ENCODE measurements around the gene SCAMP5. TPM values are rescaled to one million over a fixed set of nuclear protein-coding genes. Genes with fewer than 3 reads are reported as not detected.

SCAMP5 gene
- total RNA-seq, 1 experiment from 2014 or later, result 6.2 TPM

DNA sequence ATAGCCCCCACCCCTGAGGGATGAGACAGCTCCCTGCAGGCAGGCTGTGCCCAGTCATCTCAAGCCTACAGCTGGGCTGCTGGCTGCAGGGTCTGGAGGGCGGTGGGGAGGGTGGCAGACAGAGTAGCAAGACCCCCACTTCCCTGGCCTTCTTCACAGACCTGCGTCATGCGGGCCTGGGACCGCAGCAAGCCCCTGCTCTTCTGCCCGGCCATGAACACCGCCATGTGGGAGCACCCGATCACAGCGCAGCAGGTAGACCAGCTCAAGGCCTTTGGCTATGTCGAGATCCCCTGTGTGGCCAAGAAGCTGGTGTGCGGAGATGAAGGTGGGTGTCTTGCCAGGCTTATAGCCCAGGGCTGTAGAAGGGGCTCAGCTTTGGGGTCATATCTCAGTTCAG lies 53.0 kb downstream of the SCAMP5 start (continued):
- TF ChIP-seq POLR2AphosphoS5 (IDR thresholded peaks at IDR 0.05; ENCODE audit: low read depth, low read length) (no peak), RAD21 (IDR thresholded peaks at IDR 0.05; ENCODE audit: low read depth) (no peak), CEBPB (IDR thresholded peaks at IDR 0.05; ENCODE audit: low read depth) (no peak), SIN3A (IDR thresholded peaks at IDR 0.05; ENCODE audit: low read depth) (no peak), ZNF274 (IDR thresholded peaks at IDR 0.05; ENCODE audit: low read depth, low read length) (no peak), FOSL1 (IDR thresholded peaks at IDR 0.05; ENCODE audit: low read depth) (no peak), JUND (IDR thresholded peaks at IDR 0.05) (no peak), ELF1 (IDR thresholded peaks at IDR 0.05; ENCODE audit: borderline replicate concordance, low read depth) (no peak), EGR1 (IDR thresholded peaks at IDR 0.05; ENCODE audit: low read depth) (no peak), YY1 (IDR thresholded peaks at IDR 0.05; ENCODE audit: extremely low read depth, insufficient replicate concordance, low read depth, low read length) (no peak), SRF (IDR thresholded peaks at IDR 0.05; ENCODE audit: low read depth) (no peak)
- TF ChIP-seq, protein P1, sequence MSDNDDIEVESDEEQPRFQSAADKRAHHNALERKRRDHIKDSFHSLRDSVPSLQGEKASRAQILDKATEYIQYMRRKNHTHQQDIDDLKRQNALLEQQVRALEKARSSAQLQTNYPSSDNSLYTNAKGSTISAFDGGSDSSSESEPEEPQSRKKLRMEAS (IDR thresholded peaks at IDR 0.05), result no peak
- TF ChIP-seq, protein P2, sequence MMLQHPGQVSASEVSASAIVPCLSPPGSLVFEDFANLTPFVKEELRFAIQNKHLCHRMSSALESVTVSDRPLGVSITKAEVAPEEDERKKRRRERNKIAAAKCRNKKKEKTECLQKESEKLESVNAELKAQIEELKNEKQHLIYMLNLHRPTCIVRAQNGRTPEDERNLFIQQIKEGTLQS (IDR thresholded peaks at IDR 0.05), result no peak

DNA sequence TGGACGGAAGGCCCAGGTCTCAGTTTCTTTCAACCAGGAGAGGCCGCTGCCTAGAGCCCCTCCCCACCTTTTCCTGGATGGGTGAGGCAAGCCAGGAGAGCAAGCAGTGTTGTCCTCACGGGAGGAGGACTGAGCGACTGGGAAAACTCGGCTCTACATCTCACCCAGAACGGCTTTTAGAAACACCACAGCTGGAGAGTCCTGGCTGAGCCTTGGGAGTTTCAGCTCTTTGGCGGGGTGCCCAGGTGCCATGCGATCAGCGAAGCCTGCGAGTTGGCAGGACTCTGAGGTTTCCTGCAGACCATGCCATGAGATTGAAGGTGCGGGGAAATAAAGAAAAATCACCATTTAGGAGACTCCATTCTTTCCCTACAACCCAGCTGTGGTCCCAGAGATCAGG lies 54.0 kb downstream of the SCAMP5 start:
- H3K9me2 ChIP-seq (ENCODE audit: insufficient read depth), result no peaks in the 10 kb centered on the region
- intact Hi-C loops (cut with micrococcal nuclease), result no loop called here
- peaks cover 13 to 15% of the 10 kb centered on the region in 2 experiments; a peak in 3 of 4 replicates for H3K4me1 ChIP-seq (ENCODE audit: control insufficient read depth in 1 of 2, insufficient read depth in 2 of 2, low read length in 2 of 2)
- H3K4me2 ChIP-seq (ENCODE audit: low read length), result no peak overlapping the region
- no peak overlapping the region for H3K9ac ChIP-seq (ENCODE audit: low read length)
- no peaks in the 10 kb centered on the region for H4K20me1 ChIP-seq (ENCODE audit: insufficient read depth)
- ChIA-PET RAD21 (ENCODE audit: low non-redundant PET in 1 of 2, low total read pairs in 2 of 2, uncharacterized antibody in 2 of 2, unreplicated experiment in 2 of 2) (no interaction called here), POLR2A (no interaction called here), CTCF (no interaction called here)
- no TSS peak for BruUV-seq (replicated peaks)
- no peak for DNase-seq (ENCODE audit: low read depth, low spot score)
- no peaks in the 10 kb centered on the region for H3K9me3 ChIP-seq (ENCODE audit: control insufficient read depth in 1 of 2, insufficient read depth in 1 of 2, low read depth in 1 of 2, low read length in 2 of 2)
- no peaks in the 10 kb centered on the region for H3K79me2 ChIP-seq (ENCODE audit: insufficient read depth, low read length)
- no peak overlapping the region for H2AFZ ChIP-seq (ENCODE audit: low read depth, low read length, poor library complexity, severe bottlenecking)
- TF ChIP-seq, protein P3, sequence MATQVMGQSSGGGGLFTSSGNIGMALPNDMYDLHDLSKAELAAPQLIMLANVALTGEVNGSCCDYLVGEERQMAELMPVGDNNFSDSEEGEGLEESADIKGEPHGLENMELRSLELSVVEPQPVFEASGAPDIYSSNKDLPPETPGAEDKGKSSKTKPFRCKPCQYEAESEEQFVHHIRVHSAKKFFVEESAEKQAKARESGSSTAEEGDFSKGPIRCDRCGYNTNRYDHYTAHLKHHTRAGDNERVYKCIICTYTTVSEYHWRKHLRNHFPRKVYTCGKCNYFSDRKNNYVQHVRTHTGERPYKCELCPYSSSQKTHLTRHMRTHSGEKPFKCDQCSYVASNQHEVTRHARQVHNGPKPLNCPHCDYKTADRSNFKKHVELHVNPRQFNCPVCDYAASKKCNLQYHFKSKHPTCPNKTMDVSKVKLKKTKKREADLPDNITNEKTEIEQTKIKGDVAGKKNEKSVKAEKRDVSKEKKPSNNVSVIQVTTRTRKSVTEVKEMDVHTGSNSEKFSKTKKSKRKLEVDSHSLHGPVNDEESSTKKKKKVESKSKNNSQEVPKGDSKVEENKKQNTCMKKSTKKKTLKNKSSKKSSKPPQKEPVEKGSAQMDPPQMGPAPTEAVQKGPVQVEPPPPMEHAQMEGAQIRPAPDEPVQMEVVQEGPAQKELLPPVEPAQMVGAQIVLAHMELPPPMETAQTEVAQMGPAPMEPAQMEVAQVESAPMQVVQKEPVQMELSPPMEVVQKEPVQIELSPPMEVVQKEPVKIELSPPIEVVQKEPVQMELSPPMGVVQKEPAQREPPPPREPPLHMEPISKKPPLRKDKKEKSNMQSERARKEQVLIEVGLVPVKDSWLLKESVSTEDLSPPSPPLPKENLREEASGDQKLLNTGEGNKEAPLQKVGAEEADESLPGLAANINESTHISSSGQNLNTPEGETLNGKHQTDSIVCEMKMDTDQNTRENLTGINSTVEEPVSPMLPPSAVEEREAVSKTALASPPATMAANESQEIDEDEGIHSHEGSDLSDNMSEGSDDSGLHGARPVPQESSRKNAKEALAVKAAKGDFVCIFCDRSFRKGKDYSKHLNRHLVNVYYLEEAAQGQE (IDR thresholded peaks at IDR 0.05; ENCODE audit: low read depth), result no peak
- no peak for TF ChIP-seq FOSL1 (IDR thresholded peaks at IDR 0.05; ENCODE audit: low read depth)
- TF ChIP-seq, protein P1 (IDR thresholded peaks at IDR 0.05), result no peak
- no peak for TF ChIP-seq SP1 (IDR thresholded peaks at IDR 0.05; ENCODE audit: low read depth)
- TF ChIP-seq SRF (IDR thresholded peaks at IDR 0.05; ENCODE audit: low read depth), result no peak
- TF ChIP-seq, protein P2 (IDR thresholded peaks at IDR 0.05), result no peak
- TF ChIP-seq ELF1 (IDR thresholded peaks at IDR 0.05; ENCODE audit: borderline replicate concordance, low read depth), result no peak
- no peak for TF ChIP-seq YY1 (IDR thresholded peaks at IDR 0.05; ENCODE audit: extremely low read depth, insufficient replicate concordance, low read depth, low read length)
- no peak for TF ChIP-seq POLR2A (IDR thresholded peaks at IDR 0.05; ENCODE audit: borderline replicate concordance, extremely low read depth, insufficient read depth, insufficient read length)
- TF ChIP-seq JUND (IDR thresholded peaks at IDR 0.05), result no peak
- no peak for TF ChIP-seq CBX3 (IDR thresholded peaks at IDR 0.05; ENCODE audit: low read depth)
- TF ChIP-seq RAD21 (IDR thresholded peaks at IDR 0.05; ENCODE audit: low read depth), result no peak
- H3K27me3 ChIP-seq (ENCODE audit: insufficient read depth, low read length), result no peaks in the 10 kb centered on the region
- no peak for ATAC-seq
- no peak overlapping the region for H3K4me3 ChIP-seq (replicated peaks in 1 of 2; ENCODE audit: low read depth in 1 of 2, low read length in 2 of 2)
- H3K36me3 ChIP-seq (ENCODE audit: control insufficient read depth in 1 of 2, insufficient read depth in 2 of 2, low read length in 2 of 2), result peaks cover 2 to 22% of the 10 kb centered on the region in 2 experiments; a peak in 1 of 4 replicates
- H3K27ac ChIP-seq (ENCODE audit: low read depth, low read length), result no peak overlapping the region
